HG03095 (cell line): ENCODE results near the gene AOX1.
"Not testable (repeated sequence)": the region's sequence is repeated elsewhere in the genome, so short reads cannot be mapped to it uniquely, and the experiment has no call there.

Experiments
- ATAC-seq: cut with Tn5 transposase; IDR thresholded peaks from one replicate; pipeline ENCODE4 v1.9.1; 2021; ENCODE audit warnings: moderate library complexity; ENCODE audit not compliant: unreplicated experiment

Gene AOX1

GRCh38 chr2:200698217-200698616 lies 112.4 kb downstream of the AOX1 start:
- ATAC-seq: no peak

- ATAC-seq: no peak
Observed at GRCh38 chr2:200699310-200699709, 113.5 kb downstream of the AOX1 start.

DNA sequence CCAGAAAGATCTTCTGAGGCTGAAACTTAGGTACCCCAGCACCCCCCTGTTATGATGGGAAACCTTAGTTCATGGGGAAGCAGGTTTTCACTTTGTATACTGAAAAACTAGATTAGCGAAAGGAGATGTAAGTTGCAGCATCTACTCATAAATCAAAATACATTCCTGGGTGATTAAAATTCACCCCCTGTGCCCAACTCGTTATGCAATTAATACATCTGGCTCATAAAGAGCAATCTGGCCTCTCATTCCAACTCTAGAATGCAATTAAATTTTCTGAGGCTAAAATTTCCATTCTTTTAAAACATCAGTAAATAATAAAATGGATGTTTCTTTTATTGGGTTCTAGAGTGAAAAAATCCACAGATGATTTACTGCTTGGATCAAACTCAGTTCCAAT lies 115.0 kb downstream of the AOX1 start:
- ATAC-seq: no peak

GRCh38 chr2:200702044-200702443 lies 116.2 kb downstream of the AOX1 start:
- no peak for ATAC-seq

DNA sequence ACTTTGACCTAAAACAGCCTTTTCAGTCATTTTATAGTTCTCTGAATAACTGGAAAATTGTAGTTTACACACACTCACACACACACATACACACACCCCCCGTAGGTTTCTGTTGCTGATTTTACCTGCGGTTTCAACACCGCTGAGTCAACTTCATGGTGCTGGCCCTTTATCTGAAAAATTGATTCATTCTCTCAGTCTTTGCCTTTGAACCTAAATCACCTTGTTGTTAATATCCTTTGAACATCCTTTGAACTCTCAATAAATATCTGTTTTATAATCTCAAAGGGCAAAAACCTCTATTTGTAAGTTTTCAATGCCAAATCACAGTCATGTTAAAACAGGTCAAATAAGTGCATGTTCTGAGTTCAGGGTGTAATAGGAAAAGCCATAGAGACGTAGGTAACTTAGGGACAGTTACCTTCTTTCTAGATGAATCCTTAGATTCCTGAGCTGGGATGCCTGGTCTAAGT lies 116.9 kb downstream of the AOX1 start:
- ATAC-seq: no peak

DNA sequence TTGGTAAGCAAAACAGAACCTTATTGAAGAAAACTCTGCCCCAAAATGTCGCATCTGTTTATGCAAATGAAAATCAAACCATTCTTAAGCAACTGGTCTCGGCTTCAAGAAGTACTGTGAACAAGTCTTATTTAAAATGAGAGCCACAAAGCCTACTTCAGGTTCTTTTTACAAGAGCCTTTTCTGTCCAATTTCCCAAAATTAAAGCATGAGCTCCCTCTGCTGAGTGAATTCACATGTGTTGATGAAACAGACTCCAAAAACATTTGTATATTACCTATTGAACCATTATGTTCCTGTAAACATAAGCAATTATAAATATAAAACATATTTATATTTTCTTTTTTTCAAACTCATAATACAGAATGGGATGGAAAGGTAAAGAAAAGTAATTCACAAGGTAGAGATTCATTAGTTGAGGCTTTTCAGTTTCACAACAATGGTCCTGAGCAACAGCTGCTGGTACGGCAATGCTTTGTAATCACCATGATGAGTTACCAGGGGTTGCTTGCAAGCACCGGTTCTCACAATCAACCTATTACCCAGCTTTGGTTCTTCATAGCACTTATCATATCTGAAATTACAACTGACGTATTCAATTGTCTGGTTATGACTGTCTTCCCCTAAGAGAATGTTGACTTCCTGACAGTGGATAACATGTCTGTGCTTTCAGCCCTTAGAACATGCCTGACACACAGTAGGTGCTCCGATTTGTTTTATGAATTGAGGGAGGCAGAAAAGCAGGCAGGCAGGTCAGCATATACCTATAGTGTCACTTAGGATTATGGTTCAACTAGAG lies 117.5 kb downstream of the AOX1 start:
- no peak for ATAC-seq

GRCh38 chr2:200703926-200704637 lies 118.3 kb downstream of the AOX1 start:
- ATAC-seq: no peak

- no peak for ATAC-seq
Observed at GRCh38 chr2:200705305-200706041, 119.7 kb downstream of the AOX1 start.

GRCh38 chr2:200708943-200709342 lies 123.1 kb downstream of the AOX1 start:
- ATAC-seq: no peak

DNA sequence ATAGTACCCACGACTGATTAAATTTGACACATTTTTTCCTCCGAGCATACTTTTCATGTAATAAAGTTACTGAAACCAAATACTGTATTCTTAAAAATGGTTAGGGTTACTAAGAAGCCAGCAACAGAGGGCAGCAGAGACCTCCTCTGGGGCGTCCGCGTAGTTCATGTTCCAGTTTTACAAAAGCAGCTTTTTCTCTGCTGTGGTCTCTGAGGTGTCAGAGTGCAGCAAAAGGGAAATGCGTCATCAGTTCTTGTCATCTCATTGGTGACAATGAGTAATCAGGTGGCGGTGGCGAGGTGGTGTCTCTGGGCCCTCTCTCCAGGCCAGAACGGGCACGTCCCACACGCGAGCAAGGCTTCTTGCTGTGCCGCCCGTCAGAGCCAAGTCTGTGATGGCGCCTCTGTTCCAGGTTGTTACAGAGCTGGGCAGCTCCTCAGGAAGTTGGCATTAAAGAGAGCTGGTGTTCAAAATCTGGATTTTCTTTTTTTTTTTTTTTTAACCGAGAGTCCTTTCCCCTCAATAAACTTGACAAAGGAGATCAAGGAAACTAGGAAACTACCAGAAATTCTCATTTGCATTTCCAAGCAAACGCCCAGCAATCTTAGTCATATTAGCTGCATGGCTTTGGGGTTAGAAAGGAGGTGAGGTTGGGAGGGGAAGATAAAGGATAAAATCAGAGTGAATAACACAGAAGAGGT lies 127.3 kb downstream of the AOX1 start:
- ATAC-seq: peak; percentile 99

DNA sequence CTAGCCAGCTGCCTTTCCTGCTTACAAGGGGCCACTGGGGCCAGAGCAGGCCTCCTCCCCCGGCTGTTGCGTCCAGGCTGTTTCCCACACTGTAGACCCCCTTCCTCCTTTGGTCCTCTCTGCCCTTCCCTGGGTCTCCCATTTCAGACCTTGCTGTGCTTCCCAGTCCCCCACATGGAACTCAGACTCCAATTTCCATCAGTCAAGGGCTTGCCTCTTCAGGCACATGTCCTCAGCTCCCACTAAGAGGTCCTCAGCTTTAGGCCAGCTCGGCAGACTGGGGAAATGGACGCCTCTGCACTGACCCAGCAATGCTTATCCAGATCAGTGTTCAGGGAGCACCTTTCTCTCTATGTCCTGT lies 127.9 kb downstream of the AOX1 start:
- no peak for ATAC-seq

GRCh38 chr2:200715014-200715413 lies 129.2 kb downstream of the AOX1 start:
- not testable (repeated sequence) for ATAC-seq

DNA sequence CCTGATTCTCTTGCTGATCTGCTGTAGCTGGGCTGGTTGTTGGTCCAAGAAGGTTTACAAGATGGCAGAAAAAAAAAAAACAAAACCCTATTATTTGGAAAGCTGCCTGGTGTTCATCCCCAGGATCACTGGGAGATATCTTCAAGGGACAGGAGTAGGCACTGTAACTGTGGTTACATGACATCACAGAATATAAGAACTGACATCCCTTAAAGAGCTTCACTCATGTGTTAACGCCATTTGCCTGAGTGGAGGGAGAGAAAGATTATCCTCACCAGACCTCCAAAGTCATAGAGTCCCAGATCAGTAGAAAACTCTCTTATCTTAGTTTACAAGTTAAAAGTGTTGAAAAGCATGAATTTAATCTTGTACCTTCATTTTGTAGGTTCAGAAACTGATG lies 130.6 kb downstream of the AOX1 start:
- no peak for ATAC-seq
